ENCODE measurements around the gene MAP1S.

Gene MAP1S

GRCh38 chr19:17722655-17723240 is 3.5 kb downstream of the MAP1S start:
- DNase-seq (ENCODE audit: extremely low spot score): no peak
- no peak for TF ChIP-seq CTCF (IDR thresholded peaks at IDR 0.05; ENCODE audit: control extremely low read depth, extremely low read depth, low read depth, missing control alignments)
- POLR2A ChIA-PET: no interaction called here
- CTCF ChIA-PET: interaction anchor here (1.0 to 2.6 kb wide), 5 partner anchors 19 to 227 kb away, joined by 3 to 10 read pairs (median 3); partner anchors contain the start of gene FCHO1

- no peak for TF ChIP-seq CTCF (IDR thresholded peaks at IDR 0.05; ENCODE audit: control extremely low read depth, extremely low read depth, low read depth, missing control alignments)
- ChIA-PET POLR2A (no interaction called here), CTCF (interaction anchor here (1.0 to 5.1 kb wide), 11 partner anchors 9 to 151 kb away, joined by 3 to 29 read pairs (median 7); partner anchors contain the start of gene RPL18A)
- DNase-seq (ENCODE audit: extremely low spot score): no peak
Observed at GRCh38 chr19:17724655-17725054, 5.4 kb downstream of the MAP1S start.

- TF ChIP-seq CTCF (IDR thresholded peaks at IDR 0.05; ENCODE audit: control extremely low read depth, extremely low read depth, low read depth, missing control alignments): peak; percentile 67
- no peak for DNase-seq (ENCODE audit: extremely low spot score)
- POLR2A ChIA-PET: no interaction called here
- CTCF ChIA-PET: interaction anchor here (1.0 to 5.1 kb wide), 11 partner anchors 9 to 152 kb away, joined by 3 to 29 read pairs (median 6); partner anchors contain the start of gene RPL18A
Observed at GRCh38 chr19:17725422-17726078, 6.3 kb downstream of the MAP1S start.

GRCh38 chr19:17726136-17726741 is 7.0 kb downstream of the MAP1S start:
- POLR2A ChIA-PET: no interaction called here
- DNase-seq (ENCODE audit: extremely low spot score): no peak
- no peak for TF ChIP-seq CTCF (IDR thresholded peaks at IDR 0.05; ENCODE audit: control extremely low read depth, extremely low read depth, low read depth, missing control alignments)
- CTCF ChIA-PET: interaction anchor here (1.5 to 5.1 kb wide), 4 partner anchors 11 to 41 kb away, joined by 5 to 29 read pairs (median 9); no protein-coding TSS in a partner anchor

- no peak for DNase-seq (ENCODE audit: extremely low spot score)
- TF ChIP-seq CTCF (IDR thresholded peaks at IDR 0.05; ENCODE audit: control extremely low read depth, extremely low read depth, low read depth, missing control alignments): no peak
- ChIA-PET CTCF (interaction anchor here (5.1 kb wide), 1 partner anchor 40 kb away, joined by 29 read pairs; no protein-coding TSS in a partner anchor), POLR2A (no interaction called here)
Observed at GRCh38 chr19:17726964-17727773, 7.9 kb downstream of the MAP1S start.

- ChIA-PET POLR2A (no interaction called here), CTCF (interaction anchor here (5.1 kb wide), 1 partner anchor 39 kb away, joined by 29 read pairs; no protein-coding TSS in a partner anchor)
- no peak for DNase-seq (ENCODE audit: extremely low spot score)
- no peak for TF ChIP-seq CTCF (IDR thresholded peaks at IDR 0.05; ENCODE audit: control extremely low read depth, extremely low read depth, low read depth, missing control alignments)
Observed at GRCh38 chr19:17727843-17728242, 8.6 kb downstream of the MAP1S start.

Data from GM10248 (cell line).